Measurements from ENCODE around the gene TSTD2. TPM values are rescaled to one million over a fixed set of nuclear protein-coding genes. Genes with fewer than 3 reads are reported as not detected.

The TSTD2 gene
- total RNA-seq, 2 experiments from 2014 or later, result 23.8 to 26.0 TPM

- no peak overlapping the region for H3K27ac Mint-ChIP-seq
- POLR2A ChIA-PET, result no interaction called here
- intact Hi-C loops (cut with DNase I, micrococcal nuclease), result no loop called here
Observed at GRCh38 chr9:97550386-97550785, 82.8 kb downstream of the TSTD2 start.

More at GRCh38 chr9:97550386-97550785, 82.8 kb downstream of the TSTD2 start:
- no peak overlapping the region for H3K27ac ChIP-seq (ENCODE audit: low read depth in 1 of 2, low read length in 2 of 2)
- DNase-seq (no peak), ATAC-seq (ENCODE audit: poor library complexity) (no peak)
- Mint-ChIP-seq H3K36me3 (ENCODE audit: low read depth) (no peaks in the 10 kb centered on the region), H3K27me3 (peaks cover 12% of the 10 kb centered on the region), H3K9me3 (no peaks in the 10 kb centered on the region), H3K4me3 (no peak overlapping the region), H3K4me1 (ENCODE audit: low read depth) (no peaks in the 10 kb centered on the region)
- peaks cover 4% of the 10 kb centered on the region in 2 experiments for H3K27me3 ChIP-seq (ENCODE audit: control insufficient read depth in 1 of 2, insufficient read depth in 2 of 2, low read length in 2 of 2)
- H3K4me1 ChIP-seq (ENCODE audit: insufficient read depth, low read length), result no peaks in the 10 kb centered on the region
- CTCF ChIA-PET, result no interaction called here
- H3K4me3 ChIP-seq (ENCODE audit: low read length), result no peak overlapping the region
- no peaks in the 10 kb centered on the region for H3K36me3 ChIP-seq (ENCODE audit: insufficient read depth, low read length)
- no peak for TF ChIP-seq CTCF (IDR thresholded peaks at IDR 0.05)
- H3K9me3 ChIP-seq (ENCODE audit: control insufficient read depth in 1 of 2, insufficient read depth in 1 of 2, low read length in 2 of 2), result no peaks in the 10 kb centered on the region

Other genes with a start within 250 kb of the TSTD2 start
- gene TDRD7, start 221.3 kb downstream of the TSTD2 start, total RNA-seq, result 1 to 10 TPM; 3.3 to 3.6 TPM
- under 1 TPM; 0.20 to 0.47 TPM for gene TMOD1, start 131.7 kb downstream of the TSTD2 start, total RNA-seq
- 10 to 100 TPM; 50.7 to 53.5 TPM for gene NCBP1, start 453 bp upstream of the TSTD2 start, total RNA-seq
- gene XPA, start 64.0 kb upstream of the TSTD2 start, total RNA-seq, result 10 to 100 TPM; 20.2 to 23.3 TPM
- gene FOXE1, start 219.9 kb upstream of the TSTD2 start, total RNA-seq, result not detected

Measured in CD4-positive, alpha-beta T cell (primary cell).